ENCODE results near the gene HPS1. TPM values are rescaled to one million over a fixed set of nuclear protein-coding genes. Genes with fewer than 3 reads are reported as not detected.

HPS1 gene
- 10 to 100 TPM in 7 of 8 experiments, 1 to 10 TPM in 1; 8.6 to 76.9 (median 20.5) TPM for total RNA-seq

GRCh38 chr10:98446661-98447221 lies at the start of gene HPS1:
Gene HPS1 (minus strand): TSS chr10:98446935. CDS start chr10:98443240, 3,695 bp downstream.
- in situ Hi-C loops (cut with MboI; ENCODE audit: low pct_unique_long_range_greater_than_20kb in 2 of 9, low sequenced_read_pairs in 9 of 9, unreplicated experiment in 9 of 9) = no loop called here
- peak within 1 kb of the TSS; percentile 42 to 97 (median 55) for H3K4me3 ChIP-seq
- H3K4me1 ChIP-seq (replicated peaks in 1 of 2) = peaks cover 2 to 9% of the 10 kb centered on the region in 2 donors
- peak within 1 kb of the TSS in 1 of 2 donors; percentile 20 for H3K27ac ChIP-seq
- 0% methylated on average over 4 of the region's 47 CpGs; no CpG with 5 or more reads in 9 of the 10 experiments for WGBS, 10 experiments
- ATAC-seq (replicated peaks in 6 of 8) = peak; percentile 83 to 95 (median 92)

GRCh38 chr10:98492763-98493162 lies 46.0 kb upstream of the HPS1 start:
- Histone ChIP-seq H3K4me3 (no peak overlapping the region), H3K27ac (no peak overlapping the region), H3K4me1 (replicated peaks in 1 of 2) (no peaks in the 10 kb centered on the region)
- WGBS, 10 experiments = 0 to 83% (median 43%) methylated on average over 1 of the region's 1 CpG; no CpG with 5 or more reads in 3 of the 10 experiments
- no peak for ATAC-seq (replicated peaks in 6 of 8)
- in situ Hi-C loops (cut with MboI; ENCODE audit: low pct_unique_long_range_greater_than_20kb in 2 of 9, low sequenced_read_pairs in 9 of 9, unreplicated experiment in 9 of 9) = loop anchor here in 1 of 9 experiments (25.0 kb wide), 1 partner anchor 170 kb away; no protein-coding TSS in a partner anchor

GRCh38 chr10:98489561-98490481 lies 43.1 kb upstream of the HPS1 start:
- H3K4me3 ChIP-seq = no peak overlapping the region
- in situ Hi-C loops (cut with MboI; ENCODE audit: low pct_unique_long_range_greater_than_20kb in 2 of 9, low sequenced_read_pairs in 9 of 9, unreplicated experiment in 9 of 9) = loop anchor here in 1 of 9 experiments (25.0 kb wide), 1 partner anchor 172 kb away; no protein-coding TSS in a partner anchor
- no peak for ATAC-seq (replicated peaks in 6 of 8)
- 54 to 100% (median 88%) methylated on average over 2 to 13 of the region's 13 CpGs for WGBS, 10 experiments
- H3K4me1 ChIP-seq (replicated peaks in 1 of 2) = no peaks in the 10 kb centered on the region
- no peak overlapping the region for H3K27ac ChIP-seq

GRCh38 chr10:98488669-98489430 lies 42.1 kb upstream of the HPS1 start:
- in situ Hi-C loops (cut with MboI; ENCODE audit: low pct_unique_long_range_greater_than_20kb in 2 of 9, low sequenced_read_pairs in 9 of 9, unreplicated experiment in 9 of 9) = loop anchor here in 1 of 9 experiments (25.0 kb wide), 1 partner anchor 173 kb away; no protein-coding TSS in a partner anchor

DNA sequence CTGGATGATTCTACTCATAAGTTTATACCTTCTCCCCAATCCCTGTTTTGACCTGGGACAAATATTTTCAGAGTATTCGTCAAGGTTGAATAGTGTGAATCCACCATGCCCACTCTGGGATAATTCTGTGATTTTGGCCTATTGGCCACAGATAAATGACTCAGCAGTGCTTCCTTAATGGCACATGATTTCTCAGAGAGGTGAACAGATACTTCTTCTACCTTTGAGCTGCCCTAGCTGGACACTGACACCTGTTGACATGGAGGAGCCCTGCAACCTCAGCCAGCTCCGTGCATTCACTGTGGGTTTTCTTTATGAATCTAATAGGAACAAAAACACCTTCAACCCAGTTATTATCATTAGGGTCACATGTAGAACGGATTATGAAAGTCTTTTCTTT lies 40.9 kb upstream of the HPS1 start:
- H3K4me3 ChIP-seq = no peak overlapping the region
- in situ Hi-C loops (cut with MboI; ENCODE audit: low pct_unique_long_range_greater_than_20kb in 2 of 9, low sequenced_read_pairs in 9 of 9, unreplicated experiment in 9 of 9) = loop anchor here in 1 of 9 experiments (25.0 kb wide), 1 partner anchor 175 kb away; no protein-coding TSS in a partner anchor
- no peaks in the 10 kb centered on the region for H3K4me1 ChIP-seq (replicated peaks in 1 of 2)
- H3K27ac ChIP-seq = no peak overlapping the region
- 59 to 100% (median 81%) methylated on average over 1 to 3 of the region's 3 CpGs; no CpG with 5 or more reads in 2 of the 10 experiments for WGBS, 10 experiments
- ATAC-seq (replicated peaks in 6 of 8) = no peak

More at GRCh38 chr10:98488669-98489430, 42.1 kb upstream of the HPS1 start:
- no peak overlapping the region for H3K4me3 ChIP-seq
- H3K4me1 ChIP-seq (replicated peaks in 1 of 2) = no peaks in the 10 kb centered on the region
- WGBS, 10 experiments = 86 to 100% (median 100%) methylated on average over 1 of the region's 1 CpG; no CpG with 5 or more reads in 3 of the 10 experiments
- ATAC-seq (replicated peaks in 6 of 8) = no peak
- no peak overlapping the region for H3K27ac ChIP-seq

DNA sequence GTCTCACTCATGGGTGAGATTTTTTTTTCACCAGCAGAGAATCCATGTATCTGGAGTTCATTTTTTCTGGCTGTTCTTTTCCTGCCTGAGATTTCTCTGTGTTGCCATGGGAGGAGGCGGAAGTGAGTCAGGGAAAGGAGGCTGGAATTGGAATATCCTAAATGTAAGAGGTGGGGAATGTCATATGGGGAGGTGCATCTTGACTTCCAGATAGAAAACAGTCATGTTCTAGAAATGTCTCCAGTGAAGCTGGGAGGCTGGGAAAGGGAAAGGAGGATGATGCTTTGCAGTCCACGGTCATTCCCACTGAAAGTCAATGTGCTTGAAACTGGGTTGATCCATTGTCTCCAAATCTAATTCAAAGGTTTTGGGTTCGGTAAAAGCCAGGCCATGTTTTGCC lies 39.7 kb upstream of the HPS1 start:
- no peak overlapping the region for H3K4me3 ChIP-seq
- in situ Hi-C loops (cut with MboI; ENCODE audit: low pct_unique_long_range_greater_than_20kb in 2 of 9, low sequenced_read_pairs in 9 of 9, unreplicated experiment in 9 of 9) = loop anchor here in 1 of 9 experiments (25.0 kb wide), 1 partner anchor 176 kb away; no protein-coding TSS in a partner anchor
- H3K27ac ChIP-seq = no peak overlapping the region
- H3K4me1 ChIP-seq (replicated peaks in 1 of 2) = no peaks in the 10 kb centered on the region
- WGBS, 10 experiments = 17 to 100% (median 62%) methylated on average over 1 to 3 of the region's 3 CpGs
- ATAC-seq (replicated peaks in 6 of 8) = peak in 2 of 8 experiments; percentile 69 to 73

- H3K4me1 ChIP-seq (replicated peaks in 1 of 2) = no peaks in the 10 kb centered on the region
- in situ Hi-C loops (cut with MboI; ENCODE audit: low pct_unique_long_range_greater_than_20kb in 2 of 9, low sequenced_read_pairs in 9 of 9, unreplicated experiment in 9 of 9) = loop anchor here in 1 of 9 experiments (25.0 kb wide), 1 partner anchor 176 kb away; no protein-coding TSS in a partner anchor
- H3K27ac ChIP-seq = no peak overlapping the region
- no peak for ATAC-seq (replicated peaks in 6 of 8)
- 40 to 100% (median 67%) methylated on average over 1 to 2 of the region's 2 CpGs; no CpG with 5 or more reads in 6 of the 10 experiments for WGBS, 10 experiments
- no peak overlapping the region for H3K4me3 ChIP-seq
These were observed 39.2 kb upstream of the HPS1 start for GRCh38 chr10:98485959-98486358.

- in situ Hi-C loops (cut with MboI; ENCODE audit: low pct_unique_long_range_greater_than_20kb in 2 of 9, low sequenced_read_pairs in 9 of 9, unreplicated experiment in 9 of 9) = loop anchor here in 1 of 9 experiments (25.0 kb wide), 1 partner anchor 179 kb away; no protein-coding TSS in a partner anchor
- Histone ChIP-seq H3K27ac (no peak overlapping the region), H3K4me1 (replicated peaks in 1 of 2) (no peaks in the 10 kb centered on the region), H3K4me3 (no peak overlapping the region)
- no peak for ATAC-seq (replicated peaks in 6 of 8)
These were observed 36.9 kb upstream of the HPS1 start for GRCh38 chr10:98483658-98484057.

DNA sequence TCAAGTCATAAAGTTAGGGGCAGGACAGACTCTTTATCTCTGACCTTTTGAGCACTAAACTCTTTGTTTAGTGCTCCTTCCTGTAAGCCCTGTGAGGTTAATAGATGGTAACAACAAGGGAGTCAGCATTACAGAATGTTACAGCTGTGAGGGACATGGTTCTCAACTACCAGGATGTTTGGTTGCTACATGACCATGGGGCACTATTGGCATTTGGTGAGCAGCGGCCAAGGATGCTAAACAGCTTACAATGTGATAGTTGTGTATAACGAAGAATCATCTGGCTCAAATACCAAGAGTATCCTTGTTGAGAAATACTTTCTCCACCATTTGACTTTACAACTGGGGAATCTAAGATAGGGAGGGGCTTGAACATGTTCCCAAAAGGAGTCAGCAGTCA lies 35.4 kb upstream of the HPS1 start:
- Histone ChIP-seq H3K4me3 (no peak overlapping the region), H3K4me1 (replicated peaks in 1 of 2) (no peaks in the 10 kb centered on the region), H3K27ac (no peak overlapping the region)
- 67 to 100% (median 90%) methylated on average over 1 to 2 of the region's 2 CpGs; no CpG with 5 or more reads in 4 of the 10 experiments for WGBS, 10 experiments
- no peak for ATAC-seq (replicated peaks in 6 of 8)
- in situ Hi-C loops (cut with MboI; ENCODE audit: low pct_unique_long_range_greater_than_20kb in 2 of 9, low sequenced_read_pairs in 9 of 9, unreplicated experiment in 9 of 9) = loop anchor here in 1 of 9 experiments (25.0 kb wide), 1 partner anchor 180 kb away; no protein-coding TSS in a partner anchor

DNA sequence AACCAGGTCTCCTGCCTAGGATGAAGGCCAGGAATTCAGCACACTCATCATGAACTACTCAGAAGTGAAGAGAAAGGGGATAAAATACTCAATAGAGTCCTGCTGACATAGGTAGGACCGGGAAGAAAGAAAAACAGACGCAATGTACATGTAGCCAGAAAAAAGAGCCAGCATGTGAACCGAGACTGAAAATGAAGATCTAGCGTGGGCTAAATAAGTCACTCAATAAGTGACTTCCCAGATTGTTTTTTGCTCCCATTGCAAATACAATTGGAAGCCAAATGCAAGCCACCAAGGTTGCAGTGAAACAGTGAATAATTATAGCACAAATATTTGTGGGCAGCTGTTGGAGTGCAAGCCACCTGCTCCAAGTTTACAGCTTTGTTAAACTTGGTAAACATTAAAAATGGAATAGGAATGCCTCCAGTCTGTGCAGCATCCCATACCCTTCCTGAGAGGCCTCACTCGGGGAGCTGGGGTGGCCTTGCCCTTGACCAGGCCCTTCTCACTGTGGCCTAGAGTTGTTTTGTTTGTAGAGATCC lies 34.7 kb upstream of the HPS1 start:
- Histone ChIP-seq H3K4me3 (no peak overlapping the region), H3K27ac (no peak overlapping the region), H3K4me1 (replicated peaks in 1 of 2) (no peaks in the 10 kb centered on the region)
- in situ Hi-C loops (cut with MboI; ENCODE audit: low pct_unique_long_range_greater_than_20kb in 2 of 9, low sequenced_read_pairs in 9 of 9, unreplicated experiment in 9 of 9) = loop anchor here in 1 of 9 experiments (25.0 kb wide), 1 partner anchor 181 kb away; no protein-coding TSS in a partner anchor
- ATAC-seq (replicated peaks in 6 of 8) = no peak
- WGBS, 10 experiments = 40 to 93% (median 70%) methylated on average over 2 to 5 of the region's 5 CpGs; no CpG with 5 or more reads in 1 of the 10 experiments

GRCh38 chr10:98478430-98479222 lies 31.9 kb upstream of the HPS1 start:
- Histone ChIP-seq H3K27ac (no peak overlapping the region), H3K4me3 (no peak overlapping the region), H3K4me1 (replicated peaks in 1 of 2) (no peaks in the 10 kb centered on the region)
- in situ Hi-C loops (cut with MboI; ENCODE audit: low pct_unique_long_range_greater_than_20kb in 2 of 9, low sequenced_read_pairs in 9 of 9, unreplicated experiment in 9 of 9) = loop anchor here in 1 of 9 experiments (25.0 kb wide), 1 partner anchor 184 kb away; no protein-coding TSS in a partner anchor
- WGBS, 10 experiments = 44 to 100% (median 59%) methylated on average over 1 to 6 of the region's 6 CpGs; no CpG with 5 or more reads in 3 of the 10 experiments
- no peak for ATAC-seq (replicated peaks in 6 of 8)
